Right renal cortex interstitium (tissue), 3 donors: ENCODE data around the gene PRRC2B. TPM values are rescaled to one million over a fixed set of nuclear protein-coding genes. Genes with fewer than 3 reads are reported as not detected.
"Not testable (repeated sequence)": the region's sequence is repeated elsewhere in the genome, so short reads cannot be mapped to it uniquely, and the experiment has no call there.

ENCODE experiments used
- DNase-seq, 3 donors: peaks; one replicate each; pipeline ENCODE4 v3.0.0-alpha.2; 2013; ENCODE audit warnings: low read depth in 3 of 3, low spot score in 2 of 3
- polyA plus RNA-seq, 3 donors: library from polyadenylated mRNA; unstranded; fragments of 120-200 nt; gene quantifications; one replicate each; pipeline ENCODE4 v1.2.1, GENCODE V29; 2013; ENCODE audit not compliant: insufficient read length in 3 of 3

Gene PRRC2B
- polyA plus RNA-seq, 3 donors, result 153 to 162 (median 161) TPM

GRCh38 chr9:131503626-131504465, 110.0 kb downstream of the PRRC2B start:
- DNase-seq, result no peak

GRCh38 chr9:131505012-131505411, 111.1 kb downstream of the PRRC2B start:
- DNase-seq, result no peak

- no peak for DNase-seq
Observed at GRCh38 chr9:131511416-131511815, 117.5 kb downstream of the PRRC2B start.

- no peak for DNase-seq
Observed at GRCh38 chr9:131511880-131512279, 118.0 kb downstream of the PRRC2B start.

- DNase-seq, result no peak
Observed at GRCh38 chr9:131513177-131513576, 119.3 kb downstream of the PRRC2B start.

GRCh38 chr9:131515559-131516031, 121.7 kb downstream of the PRRC2B start:
- not testable (repeated sequence) for DNase-seq

- no peak for DNase-seq
Observed at GRCh38 chr9:131516100-131516499, 122.2 kb downstream of the PRRC2B start.

GRCh38 chr9:131516930-131517329, 123.0 kb downstream of the PRRC2B start:
- no peak for DNase-seq

- no peak for DNase-seq
Observed at GRCh38 chr9:131517761-131518190, 123.9 kb downstream of the PRRC2B start.

GRCh38 chr9:131518553-131518952, 124.7 kb downstream of the PRRC2B start:
- no peak for DNase-seq

GRCh38 chr9:131520503-131520902, 126.6 kb downstream of the PRRC2B start:
- DNase-seq, result no peak

GRCh38 chr9:131521203-131521602, 127.3 kb downstream of the PRRC2B start:
- no peak for DNase-seq

- no peak for DNase-seq
Observed at GRCh38 chr9:131521822-131522221, 127.9 kb downstream of the PRRC2B start.

GRCh38 chr9:131522257-131523085, 128.6 kb downstream of the PRRC2B start:
- DNase-seq, result no peak

- no peak for DNase-seq
Observed at GRCh38 chr9:131523086-131523388, 129.2 kb downstream of the PRRC2B start.

- no peak for DNase-seq
Observed at GRCh38 chr9:131523451-131524435, 129.9 kb downstream of the PRRC2B start.

- no peak for DNase-seq
Observed at GRCh38 chr9:131524665-131525315, 130.9 kb downstream of the PRRC2B start.

- no peak for DNase-seq
Observed at GRCh38 chr9:131525643-131526565, 132.0 kb downstream of the PRRC2B start.

- no peak for DNase-seq
Observed at GRCh38 chr9:131528186-131528585, 134.3 kb downstream of the PRRC2B start.
